Measurements from ENCODE around the gene SFT2D2. TPM values are rescaled to one million over a fixed set of nuclear protein-coding genes. Genes with fewer than 3 reads are reported as not detected.
"Not testable (repeated sequence)": the region's sequence is repeated elsewhere in the genome, so short reads cannot be mapped to it uniquely, and the experiment has no call there.

The SFT2D2 gene
- total RNA-seq, 3 donors from 2014 or later (not counting 1 experiment from before 2014, with no cell fraction given), result 91.8 to 118 (median 116) TPM

DNA sequence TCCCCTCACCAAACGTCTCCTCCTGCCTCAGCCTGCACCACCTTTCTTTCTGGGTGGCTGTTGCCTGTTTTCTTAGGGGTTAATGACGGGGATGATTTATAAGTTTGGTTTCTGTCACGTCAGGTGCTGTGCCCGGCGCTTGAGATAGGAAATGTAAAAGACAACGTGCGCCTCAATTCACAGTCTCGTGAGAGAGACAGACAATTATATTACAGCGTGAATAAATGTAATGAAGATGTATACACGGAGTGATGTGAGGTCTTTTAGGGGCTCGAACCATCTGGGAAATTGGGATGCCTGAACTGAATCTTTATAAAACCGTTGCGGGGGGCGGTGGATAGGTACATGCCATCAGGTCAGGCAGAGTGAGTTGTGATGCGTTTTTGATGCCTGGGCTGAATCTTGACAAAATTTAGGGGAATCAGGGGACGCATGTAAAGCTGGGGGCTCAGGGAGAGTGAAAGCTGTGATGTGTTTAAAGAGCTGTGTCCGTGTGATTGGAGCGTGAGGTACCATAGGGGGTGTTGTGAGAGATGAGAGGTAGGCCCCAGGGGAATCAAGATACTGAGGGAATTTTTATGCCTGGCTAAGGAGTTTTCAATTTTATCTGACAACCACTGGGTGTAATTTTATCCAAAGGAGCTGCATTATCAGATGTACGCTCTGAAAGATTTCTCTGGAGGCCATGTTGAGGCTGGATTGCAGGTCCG is 46.2 kb upstream of the SFT2D2 start:
- H3K4me1 ChIP-seq (ENCODE audit: control insufficient read depth, insufficient read depth, low read length), result peaks cover 9% of the 10 kb centered on the region
- Mint-ChIP-seq H3K36me3 (no peaks in the 10 kb centered on the region), H3K9me3 (no peaks in the 10 kb centered on the region), H3K4me3 (no peak overlapping the region), H3K27me3 (ENCODE audit: low read depth in 2 of 2) (peaks cover 7 to 9% of the 10 kb centered on the region in 2 donors), H3K27ac (no peak overlapping the region), H3K4me1 (peaks cover 0 to 5% of the 10 kb centered on the region in 2 donors)
- TF ChIP-seq, protein P1, sequence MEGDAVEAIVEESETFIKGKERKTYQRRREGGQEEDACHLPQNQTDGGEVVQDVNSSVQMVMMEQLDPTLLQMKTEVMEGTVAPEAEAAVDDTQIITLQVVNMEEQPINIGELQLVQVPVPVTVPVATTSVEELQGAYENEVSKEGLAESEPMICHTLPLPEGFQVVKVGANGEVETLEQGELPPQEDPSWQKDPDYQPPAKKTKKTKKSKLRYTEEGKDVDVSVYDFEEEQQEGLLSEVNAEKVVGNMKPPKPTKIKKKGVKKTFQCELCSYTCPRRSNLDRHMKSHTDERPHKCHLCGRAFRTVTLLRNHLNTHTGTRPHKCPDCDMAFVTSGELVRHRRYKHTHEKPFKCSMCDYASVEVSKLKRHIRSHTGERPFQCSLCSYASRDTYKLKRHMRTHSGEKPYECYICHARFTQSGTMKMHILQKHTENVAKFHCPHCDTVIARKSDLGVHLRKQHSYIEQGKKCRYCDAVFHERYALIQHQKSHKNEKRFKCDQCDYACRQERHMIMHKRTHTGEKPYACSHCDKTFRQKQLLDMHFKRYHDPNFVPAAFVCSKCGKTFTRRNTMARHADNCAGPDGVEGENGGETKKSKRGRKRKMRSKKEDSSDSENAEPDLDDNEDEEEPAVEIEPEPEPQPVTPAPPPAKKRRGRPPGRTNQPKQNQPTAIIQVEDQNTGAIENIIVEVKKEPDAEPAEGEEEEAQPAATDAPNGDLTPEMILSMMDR (IDR thresholded peaks at IDR 0.05), result no peak
- H3K27me3 ChIP-seq (ENCODE audit: control insufficient read depth, insufficient read depth, low read length), result no peaks in the 10 kb centered on the region
- H3K4me3 ChIP-seq (ENCODE audit: low read length), result peak overlapping the region; percentile 91
- peak overlapping the region; percentile 94 for H3K27ac ChIP-seq (ENCODE audit: low read length)
- no peaks in the 10 kb centered on the region for H3K9me3 ChIP-seq (ENCODE audit: control insufficient read depth, insufficient read depth, low read length)
- 9% methylated on average over 19 of the region's 20 CpGs for WGBS (ENCODE audit: insufficient coverage)
- intact Hi-C loops (cut with micrococcal nuclease), result loop anchor here (2.0 kb wide), 4 partner anchors 47 to 1187 kb away; partner anchors contain the start of genes DCAF6, MPC2, NME7 and SFT2D2
- no peak for DNase-seq
- peak in 1 of 3 donors; percentile 1 for ATAC-seq
- H3K36me3 ChIP-seq (ENCODE audit: control insufficient read depth, insufficient read depth, low read length), result peaks cover 6% of the 10 kb centered on the region

GRCh38 chr1:168180148-168180524 is 45.7 kb upstream of the SFT2D2 start:
- Mint-ChIP-seq H3K27me3 (ENCODE audit: low read depth in 2 of 2) (peaks cover 2 to 5% of the 10 kb centered on the region in 2 donors), H3K36me3 (no peaks in the 10 kb centered on the region), H3K9me3 (no peaks in the 10 kb centered on the region), H3K4me3 (no peak overlapping the region), H3K27ac (no peak overlapping the region), H3K4me1 (peaks cover 0 to 5% of the 10 kb centered on the region in 2 donors)
- no peaks in the 10 kb centered on the region for H3K9me3 ChIP-seq (ENCODE audit: control insufficient read depth, insufficient read depth, low read length)
- H3K27ac ChIP-seq (ENCODE audit: low read length), result peak overlapping the region; percentile 94
- H3K4me3 ChIP-seq (ENCODE audit: low read length), result no peak overlapping the region
- H3K4me1 ChIP-seq (ENCODE audit: control insufficient read depth, insufficient read depth, low read length), result peaks cover 9% of the 10 kb centered on the region
- WGBS (ENCODE audit: insufficient coverage), result 65% methylated on average over 2 of the region's 2 CpGs
- ATAC-seq, result no peak
- intact Hi-C loops (cut with micrococcal nuclease), result no loop called here
- H3K36me3 ChIP-seq (ENCODE audit: control insufficient read depth, insufficient read depth, low read length), result peaks cover 11% of the 10 kb centered on the region
- no peaks in the 10 kb centered on the region for H3K27me3 ChIP-seq (ENCODE audit: control insufficient read depth, insufficient read depth, low read length)
- peak in 1 of 2 donors; percentile 18 for DNase-seq
- TF ChIP-seq, protein P1 (IDR thresholded peaks at IDR 0.05), result no peak

GRCh38 chr1:168181063-168181720 is 44.6 kb upstream of the SFT2D2 start:
- H3K4me3 ChIP-seq (ENCODE audit: low read length); H3K27me3 ChIP-seq (ENCODE audit: control insufficient read depth, insufficient read depth, low read length); H3K4me1 Mint-ChIP-seq; H3K36me3 Mint-ChIP-seq; ATAC-seq; DNase-seq; H3K9me3 ChIP-seq (ENCODE audit: control insufficient read depth, insufficient read depth, low read length); H3K4me1 ChIP-seq (ENCODE audit: control insufficient read depth, insufficient read depth, low read length); intact Hi-C loops (cut with micrococcal nuclease); H3K27ac ChIP-seq (ENCODE audit: low read length); H3K27me3 Mint-ChIP-seq (ENCODE audit: low read depth in 2 of 2); H3K9me3 Mint-ChIP-seq: not testable (repeated sequence)
- peak overlapping the region in 1 of 2 donors; percentile 38 for H3K27ac Mint-ChIP-seq
- 95% methylated on average over 9 of the region's 15 CpGs for WGBS (ENCODE audit: insufficient coverage)
- H3K4me3 Mint-ChIP-seq, result peak overlapping the region; percentile 45
- H3K36me3 ChIP-seq (ENCODE audit: control insufficient read depth, insufficient read depth, low read length), result peaks cover 15% of the 10 kb centered on the region

DNA sequence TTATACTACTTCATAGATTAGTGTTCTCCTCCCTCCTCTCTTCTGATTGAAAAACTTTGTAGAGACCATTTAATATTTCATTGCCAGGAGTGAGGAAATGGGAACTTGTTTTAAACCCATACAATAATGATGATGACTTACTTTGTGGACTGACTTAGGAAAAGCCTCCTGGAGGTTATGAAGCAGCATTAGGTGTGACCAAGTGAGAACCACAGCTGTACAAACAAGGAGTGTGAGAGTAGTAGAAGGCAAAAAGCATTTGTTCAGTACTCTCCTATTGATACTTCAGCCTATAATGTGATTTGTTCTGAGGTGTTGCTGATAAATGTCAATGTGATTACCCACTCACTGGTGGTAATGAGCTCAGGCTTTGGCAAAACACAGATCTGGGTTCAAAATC is 38.6 kb upstream of the SFT2D2 start:
- intact Hi-C loops (cut with micrococcal nuclease), result no loop called here
- Histone ChIP-seq H3K4me3 (ENCODE audit: low read length) (no peak overlapping the region), H3K4me1 (ENCODE audit: control insufficient read depth, insufficient read depth, low read length) (no peaks in the 10 kb centered on the region), H3K27ac (ENCODE audit: low read length) (no peak overlapping the region), H3K27me3 (ENCODE audit: control insufficient read depth, insufficient read depth, low read length) (no peaks in the 10 kb centered on the region), H3K9me3 (ENCODE audit: control insufficient read depth, insufficient read depth, low read length) (no peaks in the 10 kb centered on the region), H3K36me3 (ENCODE audit: control insufficient read depth, insufficient read depth, low read length) (peaks cover 55% of the 10 kb centered on the region)
- H3K27ac Mint-ChIP-seq, result peak overlapping the region; percentile 22 to 45
- DNase-seq (no peak), ATAC-seq (no peak)
- no peaks in the 10 kb centered on the region for H3K36me3 Mint-ChIP-seq
- peaks cover 8 to 13% of the 10 kb centered on the region in 2 donors for H3K4me1 Mint-ChIP-seq
- H3K27me3 Mint-ChIP-seq (ENCODE audit: low read depth in 2 of 2), result no peaks in the 10 kb centered on the region
- no peak overlapping the region for H3K4me3 Mint-ChIP-seq
- TF ChIP-seq, protein P1 (IDR thresholded peaks at IDR 0.05), result no peak
- no peaks in the 10 kb centered on the region for H3K9me3 Mint-ChIP-seq
